NB4 (cell line): Measurements from ENCODE around the gene PRR23E.

Source experiments
- CTCF ChIP-seq: IDR thresholded peaks from one replicate; pipeline ENCODE4 v1.5.1; 2012; ENCODE audit warnings: low read depth, low read length
- POLR2A ChIP-seq: IDR thresholded peaks from 2 replicates; pipeline ENCODE4 v1.6.1; 2011; ENCODE audit warnings: mild to moderate bottlenecking; ENCODE audit not compliant: insufficient read length; ENCODE audit errors: extremely low read depth

- TF ChIP-seq CTCF (no peak), POLR2A (no peak)
Observed at GRCh38 chr3:127143172-127143571, 49.8 kb upstream of the PRR23E start.
